Neural cell (in vitro differentiated cells): ENCODE data around the gene NAA20. TPM values are rescaled to one million over a fixed set of nuclear protein-coding genes. Genes with fewer than 3 reads are reported as not detected.
A peak's percentile ranks its signal among the peaks of the same experiment; 100 is the strongest.

Experiments
- H2AFZ ChIP-seq: fragments of 200-600, 300-800 bp; sonication (generic), shearing (Covaris generic); 2 replicates; pipeline ENCODE4 v1.6.0; 2014; ENCODE audit warnings: low read depth, mild to moderate bottlenecking, antibody characterized with exemption, low read length, moderate library complexity
- H3F3A ChIP-seq: fragments of 200-600 bp; shearing (Covaris generic); 2 replicates; pipeline ENCODE4 v1.6.1; 2016; ENCODE audit warnings: mild to moderate bottlenecking, moderate library complexity, mixed read lengths, antibody characterized with exemption, low read length; ENCODE audit not compliant: insufficient read depth, poor library complexity, severe bottlenecking
- H3K27ac ChIP-seq: fragments of 200-600, 300-800 bp; sonication (generic), shearing (Covaris generic); 2 replicates; pipeline ENCODE4 v1.5.1; 2014; ENCODE audit warnings: mild to moderate bottlenecking, low read length, moderate library complexity
- H3K27me3 ChIP-seq: fragments of 300-800, 200-600 bp; sonication (generic), shearing (Covaris generic); 2 replicates; pipeline ENCODE4 v1.6.0; 2014; ENCODE audit warnings: mild to moderate bottlenecking, low read depth, low read length, moderate library complexity; ENCODE audit not compliant: insufficient read depth
- H3K36me3 ChIP-seq: fragments of 300-800, 200-600 bp; sonication (generic), shearing (Covaris generic); 2 replicates; pipeline ENCODE4 v1.5.1; 2014; ENCODE audit warnings: mild to moderate bottlenecking, antibody characterized with exemption, low read length, moderate library complexity; ENCODE audit not compliant: insufficient read depth
- H3K4me2 ChIP-seq: fragments of 300-800, 200-600 bp; sonication (generic), shearing (Covaris generic); 2 replicates; pipeline ENCODE4 v1.6.0; 2014; ENCODE audit warnings: mild to moderate bottlenecking, low read length
- H3K4me3 ChIP-seq: fragments of 300-800, 200-600 bp; sonication (generic), shearing (Covaris generic); 2 replicates; pipeline ENCODE4 v1.5.1; 2014; ENCODE audit warnings: mild to moderate bottlenecking, low read length, moderate library complexity
- H3K79me2 ChIP-seq: fragments of 200-600 bp; shearing (Covaris generic); replicated peaks from 2 replicates; pipeline ENCODE4 v1.6.0; 2014; ENCODE audit warnings: mild to moderate bottlenecking, low read length, moderate library complexity; ENCODE audit not compliant: insufficient read depth
- H3K9ac ChIP-seq: fragments of 300-800, 200-600 bp; sonication (generic), shearing (Covaris generic); 2 replicates; pipeline ENCODE4 v1.6.1; 2016; ENCODE audit warnings: mild to moderate bottlenecking, low read length, mixed read lengths
- H3K9me2 ChIP-seq: fragments of 200-600 bp; shearing (Covaris generic); 2 replicates; pipeline ENCODE4 v1.6.1; 2016; ENCODE audit warnings: mild to moderate bottlenecking, low read length, mixed read lengths; ENCODE audit not compliant: insufficient read depth
- H3K9me3 ChIP-seq: fragments of 200-600, 300-800 bp; sonication (generic), shearing (Covaris generic); 2 replicates; pipeline ENCODE4 v1.6.1; 2016; ENCODE audit warnings: mild to moderate bottlenecking, mixed run types, low read length, moderate library complexity, mixed read lengths
- H4K20me1 ChIP-seq: fragments of 200-600 bp; shearing (Covaris generic); 2 replicates; pipeline ENCODE4 v1.6.1; 2016; ENCODE audit warnings: mild to moderate bottlenecking, mixed run types; ENCODE audit not compliant: insufficient read depth
- EP300 ChIP-seq: fragments of 450-650 bp; conservative IDR thresholded peaks from 2 replicates; pipeline ENCODE4 v1.6.1; 2014; ENCODE audit warnings: antibody characterized with exemption, mild to moderate bottlenecking, moderate library complexity; ENCODE audit not compliant: poor library complexity, severe bottlenecking
- EZH2 ChIP-seq: fragments of 200-600, 300-800 bp; shearing (Covaris generic), sonication (generic); IDR thresholded peaks from 2 replicates; pipeline ENCODE4 v1.6.1; 2014; ENCODE audit warnings: antibody characterized with exemption, low read length, borderline replicate concordance, mild to moderate bottlenecking; ENCODE audit not compliant: insufficient read depth, poor library complexity, severe bottlenecking
- MXI1 ChIP-seq: fragments of 450-650 bp; conservative IDR thresholded peaks from 2 replicates; pipeline ENCODE4 v1.6.1; 2014; ENCODE audit warnings: antibody characterized with exemption, mild to moderate bottlenecking; ENCODE audit not compliant: poor library complexity, severe bottlenecking
- POLR2AphosphoS5 ChIP-seq: IDR thresholded peaks from 2 replicates; pipeline ENCODE4 v1.6.1; 2012
- RAD21 ChIP-seq: fragments of 450-650 bp; conservative IDR thresholded peaks from 2 replicates; pipeline ENCODE4 v1.6.1; 2014; ENCODE audit warnings: antibody characterized with exemption, mild to moderate bottlenecking, moderate library complexity
- SMC3 ChIP-seq: fragments of 450-650 bp; conservative IDR thresholded peaks from 2 replicates; pipeline ENCODE4 v1.6.1; 2014; ENCODE audit warnings: antibody characterized with exemption, mild to moderate bottlenecking, moderate library complexity; ENCODE audit not compliant: poor library complexity
- TAF1 ChIP-seq: IDR thresholded peaks from 2 replicates; pipeline ENCODE4 v1.6.1; 2012; ENCODE audit warnings: low read depth
- polyA plus RNA-seq: library from polyadenylated mRNA; depleted of rRNA; stranded (reverse); fragments of >200 nt; gene quantifications from 2 replicates; pipeline ENCODE4 v1.2.3, GENCODE V29; 2014
- TF ChIP-seq, protein P1 (sequence below): fragments of 450-650 bp; IDR thresholded peaks from 2 replicates; pipeline ENCODE4 v1.5.1; 2014; ENCODE audit warnings: antibody characterized with exemption, mild to moderate bottlenecking, moderate library complexity; ENCODE audit not compliant: poor library complexity, severe bottlenecking
- TF ChIP-seq, protein P2 (sequence below): IDR thresholded peaks from 2 replicates; pipeline ENCODE4 v1.6.1; 2012; ENCODE audit warnings: borderline replicate concordance

NAA20 gene
- polyA plus RNA-seq, 1 donor from 2014 or later = 48.9 TPM

GRCh38 chr20:20051767-20052073 lies 34.6 kb downstream of the NAA20 start:
- Histone ChIP-seq H3F3A (no peaks in the 10 kb centered on the region), H3K27ac (peak overlapping the region; percentile 89), H3K4me3 (peak overlapping the region; percentile 98), H3K9me2 (no peaks in the 10 kb centered on the region), H3K79me2 (peaks cover 17% of the 10 kb centered on the region), H3K9ac (peak overlapping the region; percentile 93), H4K20me1 (no peaks in the 10 kb centered on the region), H3K4me2 (peak overlapping the region; percentile 93), H3K27me3 (no peaks in the 10 kb centered on the region), H2AFZ (peak overlapping the region; percentile 94), H3K9me3 (no peaks in the 10 kb centered on the region), H3K36me3 (peaks cover 19% of the 10 kb centered on the region)
- TF ChIP-seq EZH2 = no peak
- TF ChIP-seq RAD21 = no peak
- no peak for TF ChIP-seq POLR2AphosphoS5
- no peak for TF ChIP-seq EP300
- TF ChIP-seq, protein P1, sequence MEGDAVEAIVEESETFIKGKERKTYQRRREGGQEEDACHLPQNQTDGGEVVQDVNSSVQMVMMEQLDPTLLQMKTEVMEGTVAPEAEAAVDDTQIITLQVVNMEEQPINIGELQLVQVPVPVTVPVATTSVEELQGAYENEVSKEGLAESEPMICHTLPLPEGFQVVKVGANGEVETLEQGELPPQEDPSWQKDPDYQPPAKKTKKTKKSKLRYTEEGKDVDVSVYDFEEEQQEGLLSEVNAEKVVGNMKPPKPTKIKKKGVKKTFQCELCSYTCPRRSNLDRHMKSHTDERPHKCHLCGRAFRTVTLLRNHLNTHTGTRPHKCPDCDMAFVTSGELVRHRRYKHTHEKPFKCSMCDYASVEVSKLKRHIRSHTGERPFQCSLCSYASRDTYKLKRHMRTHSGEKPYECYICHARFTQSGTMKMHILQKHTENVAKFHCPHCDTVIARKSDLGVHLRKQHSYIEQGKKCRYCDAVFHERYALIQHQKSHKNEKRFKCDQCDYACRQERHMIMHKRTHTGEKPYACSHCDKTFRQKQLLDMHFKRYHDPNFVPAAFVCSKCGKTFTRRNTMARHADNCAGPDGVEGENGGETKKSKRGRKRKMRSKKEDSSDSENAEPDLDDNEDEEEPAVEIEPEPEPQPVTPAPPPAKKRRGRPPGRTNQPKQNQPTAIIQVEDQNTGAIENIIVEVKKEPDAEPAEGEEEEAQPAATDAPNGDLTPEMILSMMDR = no peak
- TF ChIP-seq TAF1 = no peak
- TF ChIP-seq, protein P2, sequence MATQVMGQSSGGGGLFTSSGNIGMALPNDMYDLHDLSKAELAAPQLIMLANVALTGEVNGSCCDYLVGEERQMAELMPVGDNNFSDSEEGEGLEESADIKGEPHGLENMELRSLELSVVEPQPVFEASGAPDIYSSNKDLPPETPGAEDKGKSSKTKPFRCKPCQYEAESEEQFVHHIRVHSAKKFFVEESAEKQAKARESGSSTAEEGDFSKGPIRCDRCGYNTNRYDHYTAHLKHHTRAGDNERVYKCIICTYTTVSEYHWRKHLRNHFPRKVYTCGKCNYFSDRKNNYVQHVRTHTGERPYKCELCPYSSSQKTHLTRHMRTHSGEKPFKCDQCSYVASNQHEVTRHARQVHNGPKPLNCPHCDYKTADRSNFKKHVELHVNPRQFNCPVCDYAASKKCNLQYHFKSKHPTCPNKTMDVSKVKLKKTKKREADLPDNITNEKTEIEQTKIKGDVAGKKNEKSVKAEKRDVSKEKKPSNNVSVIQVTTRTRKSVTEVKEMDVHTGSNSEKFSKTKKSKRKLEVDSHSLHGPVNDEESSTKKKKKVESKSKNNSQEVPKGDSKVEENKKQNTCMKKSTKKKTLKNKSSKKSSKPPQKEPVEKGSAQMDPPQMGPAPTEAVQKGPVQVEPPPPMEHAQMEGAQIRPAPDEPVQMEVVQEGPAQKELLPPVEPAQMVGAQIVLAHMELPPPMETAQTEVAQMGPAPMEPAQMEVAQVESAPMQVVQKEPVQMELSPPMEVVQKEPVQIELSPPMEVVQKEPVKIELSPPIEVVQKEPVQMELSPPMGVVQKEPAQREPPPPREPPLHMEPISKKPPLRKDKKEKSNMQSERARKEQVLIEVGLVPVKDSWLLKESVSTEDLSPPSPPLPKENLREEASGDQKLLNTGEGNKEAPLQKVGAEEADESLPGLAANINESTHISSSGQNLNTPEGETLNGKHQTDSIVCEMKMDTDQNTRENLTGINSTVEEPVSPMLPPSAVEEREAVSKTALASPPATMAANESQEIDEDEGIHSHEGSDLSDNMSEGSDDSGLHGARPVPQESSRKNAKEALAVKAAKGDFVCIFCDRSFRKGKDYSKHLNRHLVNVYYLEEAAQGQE = no peak
- no peak for TF ChIP-seq SMC3
- TF ChIP-seq MXI1 = no peak

DNA sequence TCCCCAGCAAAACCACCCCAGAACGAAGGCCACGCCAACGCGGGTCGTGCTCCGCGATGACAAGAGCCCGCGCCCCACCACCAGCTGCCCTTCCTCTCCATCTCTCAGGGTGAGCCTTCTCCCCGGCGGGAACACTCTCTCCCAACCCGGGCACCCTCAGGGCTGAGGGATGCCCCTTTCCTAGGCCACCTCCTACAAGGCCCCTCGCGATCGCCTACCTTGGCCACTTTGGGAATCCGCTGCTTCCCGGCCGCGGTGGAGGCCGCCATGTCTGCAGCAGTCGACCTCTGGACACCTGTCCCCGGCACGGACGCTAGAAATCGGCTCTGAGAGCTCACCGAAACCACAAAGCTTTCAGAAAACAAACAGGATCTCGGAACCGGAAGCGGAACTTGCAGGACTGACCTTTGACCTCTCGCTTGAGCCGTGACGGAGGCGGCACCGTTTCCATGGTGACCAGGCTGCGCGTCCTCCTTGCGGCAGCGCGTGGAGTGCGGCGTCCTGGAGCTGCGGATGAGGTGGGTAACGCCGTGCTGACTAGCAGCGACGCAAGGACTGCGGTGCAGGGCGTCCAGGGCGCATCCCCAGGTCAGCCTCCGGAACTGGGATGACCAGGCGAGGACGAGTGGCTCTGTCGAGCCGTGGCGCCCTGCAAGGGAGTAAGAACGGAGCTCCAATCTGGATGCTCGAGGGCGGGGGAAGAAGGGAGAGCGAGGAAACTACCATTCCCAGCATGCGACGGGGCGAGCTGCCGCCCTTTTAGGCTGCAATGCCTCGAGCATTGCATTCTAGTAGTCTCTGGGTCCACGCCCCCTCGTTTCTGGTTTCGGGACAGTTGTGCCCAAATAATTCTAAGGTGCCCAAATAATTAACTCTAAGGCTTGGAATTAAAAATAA lies 35.2 kb downstream of the NAA20 start, which contains the start of the genes CFAP61 and CRNKL1:
TSS of gene CFAP61 (plus strand) at position 459 of the 897 bp plus-strand sequence. CDS start 4,122 bp downstream, outside the sequence.
TSS of gene CRNKL1 (minus strand) at position 393 of the 897 bp plus-strand sequence. CDS start at position 269, 124 bp downstream.
- peak within 1 kb of the TSS; percentile 98 for H3K4me3 ChIP-seq
- H3F3A ChIP-seq = no peaks in the 10 kb centered on the region
- peak within 1 kb of the TSS; percentile 93 for H3K9ac ChIP-seq
- H4K20me1 ChIP-seq = no peaks in the 10 kb centered on the region
- H3K27me3 ChIP-seq = no peaks in the 10 kb centered on the region
- H3K9me2 ChIP-seq = no peaks in the 10 kb centered on the region
- no peaks in the 10 kb centered on the region for H3K9me3 ChIP-seq
- H3K36me3 ChIP-seq = peaks cover 16% of the 10 kb centered on the region
- peak within 1 kb of the TSS; percentile 94 for H2AFZ ChIP-seq
- peak within 1 kb of the TSS; percentile 93 for H3K4me2 ChIP-seq
- H3K27ac ChIP-seq = peak within 1 kb of the TSS; percentile 89
- TF ChIP-seq SMC3 (peak; percentile 55), MXI1 (peak; percentile 100), EZH2 (no peak), POLR2AphosphoS5 (peak; percentile 93), TAF1 (no peak), RAD21 (peak; percentile 47), EP300 (peak; percentile 53)
- TF ChIP-seq, protein P2 = peak; percentile 68
- TF ChIP-seq, protein P1 = peak; percentile 56
- peaks cover 17% of the 10 kb centered on the region for H3K79me2 ChIP-seq
